ENCODE results near the gene GRXCR1.

Gene GRXCR1

DNA sequence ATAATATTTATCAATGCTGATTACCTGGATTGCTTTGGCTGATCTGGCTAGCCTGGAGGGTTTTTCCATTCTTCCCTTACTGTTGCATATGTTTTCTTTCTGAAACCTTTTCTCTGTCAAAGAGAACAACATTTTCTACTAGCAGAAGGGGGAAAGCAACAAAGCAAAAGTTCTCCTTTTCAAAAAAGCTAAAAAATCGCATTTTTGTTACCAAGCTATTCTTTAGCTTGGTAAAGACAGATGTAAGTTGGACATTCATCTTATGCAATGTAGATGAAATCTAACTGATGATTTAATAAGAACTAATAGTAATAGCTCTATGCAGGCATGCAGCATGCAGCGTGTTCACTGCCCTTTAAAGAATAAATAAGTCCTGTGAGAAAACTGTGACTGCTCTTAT lies at the start of gene GRXCR1:
TSS of gene GRXCR1 (plus strand) at position 301 of the 400 bp plus-strand sequence. CDS start 554 bp downstream, outside the sequence.
- no peak for DNase-seq

DNA sequence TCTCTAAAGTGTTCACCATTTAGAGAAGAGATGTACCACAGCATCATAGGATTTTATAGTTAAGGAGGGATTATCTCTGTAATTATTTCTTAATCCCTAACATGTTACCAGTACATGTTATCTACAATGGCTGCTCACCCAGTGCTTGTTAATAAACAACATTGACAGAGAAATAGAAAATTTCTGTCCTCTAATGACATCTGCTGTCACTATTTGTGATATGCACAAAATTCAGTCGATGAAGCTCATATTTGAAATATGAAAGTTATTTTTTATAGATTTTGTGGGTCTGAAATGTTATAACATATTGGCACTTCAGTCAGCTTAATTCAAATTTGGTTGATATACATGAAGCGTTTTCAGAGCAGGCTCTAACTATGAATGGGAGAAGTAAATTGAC lies 48.8 kb upstream of the GRXCR1 start:
- DNase-seq, result no peak

DNA sequence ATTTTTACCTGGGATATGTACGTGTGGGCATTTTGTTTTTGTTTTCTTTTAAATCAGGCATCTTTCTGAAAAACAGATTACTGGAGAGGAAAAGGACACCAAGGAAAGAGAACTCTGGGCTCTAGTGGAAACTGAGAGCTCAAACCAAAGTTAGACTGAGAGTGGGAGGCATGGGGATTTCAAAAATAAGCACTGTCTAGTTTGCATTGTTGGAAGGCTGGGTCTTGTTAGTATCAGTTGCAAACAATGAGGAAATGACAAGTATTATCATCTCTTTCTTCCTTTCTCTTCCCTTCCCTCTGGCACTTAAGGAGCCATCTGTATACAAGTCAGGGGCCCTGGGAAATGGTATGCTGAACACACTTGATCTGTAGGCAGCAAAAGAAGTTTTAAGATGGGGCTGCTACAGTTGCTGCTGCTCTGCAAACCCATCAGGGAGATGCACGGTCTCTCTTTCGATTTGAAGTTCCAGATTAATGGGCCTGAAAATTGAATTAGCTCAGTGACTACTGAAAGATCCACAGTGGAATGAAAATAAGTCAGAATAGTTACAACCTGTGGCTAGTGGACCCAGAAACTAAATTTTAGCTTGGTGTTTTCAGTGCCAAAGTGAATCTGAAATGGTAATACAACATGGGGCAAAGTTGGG lies 48.0 kb upstream of the GRXCR1 start:
- DNase-seq, result no peak

DNA sequence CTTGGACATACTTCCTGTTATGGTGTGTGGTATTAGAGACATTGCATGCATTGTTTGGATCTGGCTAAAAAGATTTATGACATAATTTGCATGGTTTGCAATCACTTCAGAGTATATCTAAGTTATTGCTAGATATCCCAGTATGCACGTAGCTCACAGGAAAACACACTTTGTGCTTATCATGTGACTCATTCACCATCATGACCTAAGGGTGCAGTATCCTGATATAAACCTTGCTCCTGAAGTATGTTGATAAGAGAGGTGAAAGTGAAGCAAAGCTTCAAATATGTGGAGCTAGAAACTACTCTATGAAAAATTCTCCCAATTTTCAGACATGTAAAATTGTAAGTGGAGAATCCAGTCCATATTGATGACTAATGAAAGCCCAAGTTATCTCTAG lies 46.9 kb upstream of the GRXCR1 start:
- no peak for DNase-seq

DNA sequence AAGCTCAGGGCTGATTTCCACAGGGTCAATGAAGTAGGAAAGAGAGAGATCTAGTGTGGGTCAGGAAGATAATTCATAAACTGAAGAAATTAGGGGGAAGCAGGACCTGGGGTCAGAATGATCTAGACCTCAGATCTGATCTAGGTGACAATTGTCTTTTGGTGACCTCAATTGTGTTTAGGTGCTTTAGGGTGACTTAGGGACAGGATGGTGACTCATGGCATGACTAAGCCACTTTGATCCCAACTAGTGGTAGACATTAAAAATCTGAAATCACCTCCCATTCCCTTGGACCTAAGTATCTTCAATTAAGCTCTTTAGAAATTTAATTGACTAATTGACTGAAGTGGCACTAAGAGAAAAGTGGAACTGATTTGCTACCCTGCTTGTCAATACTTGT lies 36.7 kb upstream of the GRXCR1 start:
- DNase-seq, result no peak

DNA sequence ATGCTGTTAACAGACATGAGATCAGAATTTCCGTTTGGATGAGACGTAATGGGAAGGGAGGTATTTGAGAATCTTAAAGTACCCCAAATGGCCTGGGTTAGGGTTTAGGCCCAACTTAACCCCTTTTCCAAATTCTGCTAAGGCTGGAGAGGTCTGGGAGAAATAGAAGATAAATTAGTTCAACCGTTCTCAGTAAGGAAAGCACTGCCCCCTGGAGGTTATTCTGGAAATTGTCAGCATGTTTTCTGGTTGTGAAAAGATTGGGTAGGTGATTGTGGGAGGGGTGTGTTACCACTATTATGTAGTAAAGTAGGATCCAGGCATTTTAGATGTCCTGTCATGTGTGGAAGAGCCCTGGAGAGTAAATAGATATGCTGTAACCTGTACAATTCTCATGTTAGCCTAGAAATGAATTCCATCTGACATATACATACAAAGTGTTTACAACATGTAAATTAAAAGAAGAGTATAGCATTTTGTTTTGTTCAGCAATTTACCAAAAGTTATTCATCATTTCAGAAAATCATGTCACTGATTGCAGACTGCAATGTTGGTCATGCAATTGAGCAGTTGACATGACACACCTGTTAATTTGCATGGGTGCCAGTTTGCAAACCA lies 26.8 kb upstream of the GRXCR1 start:
- DNase-seq, result peak; percentile 50

DNA sequence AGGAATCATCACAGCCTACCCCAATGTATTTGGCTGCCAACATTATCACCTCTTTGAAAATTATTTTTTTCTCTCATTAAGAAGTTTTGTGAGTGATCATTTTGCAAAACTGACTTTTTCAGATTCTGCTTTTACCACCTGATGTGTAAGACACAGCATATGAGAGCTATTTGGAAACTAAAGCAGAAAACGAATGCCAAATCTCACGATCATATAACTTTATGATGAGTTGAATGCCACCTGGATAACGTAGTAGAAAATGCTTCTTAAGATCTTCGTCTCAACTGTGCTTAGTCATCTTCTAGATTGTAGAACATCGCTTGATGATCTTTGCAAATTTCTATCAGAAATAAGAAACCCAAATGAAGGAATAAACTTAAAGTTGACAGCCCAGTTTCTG lies 21.3 kb upstream of the GRXCR1 start:
- DNase-seq, result no peak

DNA sequence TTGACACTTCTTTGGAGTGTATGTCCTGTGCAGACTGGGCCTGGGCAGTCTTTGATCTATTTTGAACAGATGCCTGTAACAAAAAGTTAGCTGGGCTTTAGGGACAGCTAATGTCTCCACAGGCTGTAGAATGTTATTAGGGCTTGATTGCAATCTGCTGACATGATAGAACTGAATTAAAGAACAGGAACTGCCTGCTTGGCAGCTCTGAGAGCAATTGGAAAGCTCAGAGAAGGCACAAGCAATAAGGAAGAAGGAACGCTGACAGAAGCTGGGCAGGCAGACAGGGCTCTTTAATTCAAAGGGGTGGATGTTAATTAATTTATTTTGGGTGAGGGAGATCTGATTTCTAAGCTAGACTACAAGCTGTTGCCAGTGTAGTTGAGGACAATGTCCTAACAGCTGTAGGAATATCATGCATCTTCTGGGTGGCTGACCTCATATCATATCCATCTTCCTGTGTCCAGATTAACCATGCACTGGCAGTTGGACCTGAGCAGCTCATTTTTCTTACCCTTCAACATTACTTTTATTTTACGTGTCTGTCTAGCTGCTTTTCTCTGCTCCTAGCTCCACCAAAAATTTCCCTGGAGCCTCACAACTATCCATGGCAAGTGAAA lies 20.7 kb upstream of the GRXCR1 start:
- no peak for DNase-seq

DNA sequence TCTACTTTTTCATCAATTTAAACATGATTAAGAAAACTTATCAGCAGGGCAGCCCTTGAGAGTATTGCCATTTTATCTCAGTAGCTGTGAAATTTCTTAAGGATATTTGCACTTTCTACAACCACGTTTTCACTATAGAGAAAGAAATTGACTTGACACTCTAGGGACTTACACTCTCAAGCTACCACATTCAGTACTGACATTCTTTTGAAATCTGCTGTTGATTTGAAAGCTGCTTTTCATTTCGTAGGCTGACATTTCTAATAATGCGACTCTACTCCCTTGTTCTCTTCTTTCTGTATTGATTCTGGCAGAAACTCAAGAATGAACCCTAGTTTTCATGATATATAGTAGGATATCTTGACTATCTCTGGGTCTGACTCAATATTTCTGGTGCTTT lies 13.7 kb upstream of the GRXCR1 start:
- DNase-seq, result no peak

DNA sequence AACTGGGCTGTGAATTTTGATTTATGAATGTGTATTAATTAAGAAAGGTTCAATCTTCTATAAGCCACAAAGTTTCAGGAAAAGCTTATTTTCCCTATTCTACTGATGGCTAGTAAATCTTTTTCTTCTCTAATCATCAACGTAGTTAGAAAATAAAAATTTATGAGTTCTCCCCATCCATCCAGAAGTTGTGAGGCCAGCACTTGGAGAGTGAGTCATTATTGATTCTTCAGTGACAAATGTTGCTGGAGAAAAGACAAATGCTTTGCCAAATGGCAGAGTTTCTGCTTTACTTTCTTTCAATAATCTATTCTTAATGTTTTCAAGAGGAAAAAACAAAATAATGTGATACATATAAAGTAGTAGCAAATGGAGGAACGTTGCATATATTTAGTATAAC lies 11.3 kb upstream of the GRXCR1 start:
- no peak for DNase-seq

DNA sequence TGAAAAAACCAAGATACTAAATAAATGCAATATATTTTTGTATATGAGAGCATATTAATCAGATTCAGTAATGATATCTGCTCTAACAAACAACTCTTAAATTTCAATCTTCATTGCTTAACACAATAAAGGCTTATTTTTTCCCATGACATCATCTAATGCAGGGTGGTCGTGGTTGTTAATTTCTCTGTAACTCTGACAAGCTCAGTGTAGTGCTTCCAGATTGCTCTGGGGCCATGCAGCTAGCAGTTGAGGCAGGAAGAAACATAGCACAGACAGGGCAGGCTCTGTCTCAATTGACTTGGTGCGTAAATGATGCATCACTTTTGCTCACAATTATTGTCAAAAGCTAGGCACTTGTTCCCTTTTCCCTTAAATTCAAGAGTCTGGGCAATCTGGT lies 869 bp upstream of the GRXCR1 start:
- DNase-seq, result no peak

DNA sequence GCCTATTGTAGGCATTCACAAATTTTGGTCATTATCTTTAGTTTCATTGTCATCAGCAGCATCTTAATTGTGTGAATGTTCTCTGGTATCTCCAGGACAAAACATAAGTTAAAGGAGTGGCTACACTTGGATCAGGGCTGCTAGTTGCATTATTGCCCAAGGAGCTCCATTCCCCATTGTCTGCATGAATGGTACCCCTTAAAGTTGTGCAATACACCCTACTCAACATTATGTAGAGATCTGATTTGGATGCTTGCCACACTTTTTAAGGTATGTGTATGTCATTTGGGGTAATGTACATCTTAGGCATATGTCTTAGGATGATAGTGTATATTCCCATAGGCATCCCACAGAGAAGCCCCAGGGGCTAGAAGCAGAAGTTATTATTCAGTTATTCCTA lies 2.9 kb downstream of the GRXCR1 start:
- no peak for DNase-seq

DNA sequence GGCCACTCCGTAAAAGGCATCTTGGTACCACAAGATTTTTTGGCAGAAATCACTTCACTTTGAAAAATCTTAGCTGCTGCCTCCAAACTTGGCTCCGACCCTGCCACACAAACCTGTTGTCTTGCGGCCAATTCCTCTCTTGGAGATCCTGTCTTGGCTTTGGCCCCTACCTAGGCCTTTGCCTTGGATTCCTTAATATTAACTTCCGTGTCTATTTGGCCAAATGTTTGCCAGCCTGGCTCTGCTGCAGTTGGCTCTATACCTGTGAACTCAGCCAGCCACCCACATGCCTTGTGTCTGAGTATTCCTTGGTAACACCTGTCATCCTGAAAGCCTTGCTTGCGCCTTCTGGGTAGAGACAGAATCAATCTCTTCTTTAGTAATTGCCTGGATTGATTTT lies 12.5 kb downstream of the GRXCR1 start:
- no peak for DNase-seq

DNA sequence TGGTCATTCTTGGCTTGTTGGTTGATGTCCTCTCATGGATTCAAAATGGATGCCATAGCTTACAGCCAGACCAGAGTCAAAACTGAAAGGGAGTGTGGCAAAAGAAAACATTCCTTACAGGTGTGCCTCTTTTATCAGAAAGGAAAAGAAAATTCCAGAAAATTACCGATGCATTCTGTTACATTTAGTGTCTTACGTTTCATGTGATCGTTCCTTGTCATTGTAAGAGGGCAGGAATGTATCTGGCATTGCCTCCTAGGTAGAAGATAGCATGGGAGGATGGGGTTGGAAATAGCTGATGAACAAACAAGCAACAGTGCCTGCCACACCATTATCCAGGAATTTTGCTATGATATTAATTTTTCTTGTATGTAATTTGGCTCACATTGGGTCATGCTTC lies 13.1 kb downstream of the GRXCR1 start:
- DNase-seq, result no peak

DNA sequence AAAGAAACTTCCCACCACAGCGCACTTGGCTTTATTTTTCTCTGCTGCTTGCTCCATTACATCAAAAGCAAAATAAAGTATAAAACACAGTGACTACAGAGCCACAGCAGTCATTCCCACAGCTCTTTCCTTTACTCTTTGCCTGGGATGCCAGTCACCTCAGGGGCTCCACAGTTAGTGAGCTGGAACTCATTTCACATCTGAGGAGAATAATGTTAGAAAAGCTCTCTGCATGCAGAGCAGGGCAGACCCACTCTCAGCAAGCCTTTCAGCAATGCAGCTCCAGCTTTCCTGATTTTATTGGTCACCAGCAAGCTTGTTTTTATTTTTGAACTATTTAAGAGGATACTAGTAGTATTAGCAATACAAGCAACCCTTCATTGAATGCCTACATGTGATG lies 13.8 kb downstream of the GRXCR1 start:
- no peak for DNase-seq

DNA sequence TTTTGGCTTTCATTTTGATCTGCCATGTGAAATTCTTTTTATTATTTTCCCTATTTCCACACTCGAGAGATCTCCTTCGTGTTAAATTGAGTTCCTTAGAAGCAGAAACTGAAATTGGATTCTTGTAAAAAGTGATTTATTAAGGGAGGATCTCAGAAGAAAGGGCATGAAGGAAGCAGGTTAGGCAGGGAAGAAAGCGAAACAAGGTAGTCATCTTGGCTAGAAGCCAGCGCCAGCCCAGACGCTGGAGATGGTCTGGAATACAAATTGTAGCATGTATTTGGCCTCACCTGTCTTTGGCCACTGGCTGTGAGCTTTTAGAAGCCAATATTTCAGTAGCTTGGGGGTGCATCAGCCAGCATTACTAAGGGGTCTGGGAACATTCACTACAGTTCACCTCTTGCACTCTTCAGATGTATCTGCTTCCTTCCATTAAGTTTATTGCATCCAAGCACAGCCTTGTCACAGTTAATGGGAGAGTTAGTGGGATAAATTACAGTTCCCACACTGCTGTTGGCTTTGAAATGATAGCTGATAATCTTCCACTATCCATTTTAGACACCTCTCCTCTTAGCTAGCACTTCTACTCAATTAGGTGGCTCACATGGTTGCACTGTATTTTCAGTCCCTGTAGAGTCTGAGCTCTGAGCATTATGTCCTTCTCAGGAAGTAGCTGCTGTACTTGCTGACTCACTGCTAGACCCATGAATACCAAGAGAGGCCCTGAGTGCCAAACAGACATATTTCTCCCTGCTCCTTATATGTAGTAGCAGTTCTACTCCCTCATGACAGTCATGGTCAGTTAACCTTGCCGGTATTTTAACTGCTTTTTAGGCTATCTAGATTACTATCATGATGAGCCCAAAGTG lies 14.6 kb downstream of the GRXCR1 start:
- no peak for DNase-seq

DNA sequence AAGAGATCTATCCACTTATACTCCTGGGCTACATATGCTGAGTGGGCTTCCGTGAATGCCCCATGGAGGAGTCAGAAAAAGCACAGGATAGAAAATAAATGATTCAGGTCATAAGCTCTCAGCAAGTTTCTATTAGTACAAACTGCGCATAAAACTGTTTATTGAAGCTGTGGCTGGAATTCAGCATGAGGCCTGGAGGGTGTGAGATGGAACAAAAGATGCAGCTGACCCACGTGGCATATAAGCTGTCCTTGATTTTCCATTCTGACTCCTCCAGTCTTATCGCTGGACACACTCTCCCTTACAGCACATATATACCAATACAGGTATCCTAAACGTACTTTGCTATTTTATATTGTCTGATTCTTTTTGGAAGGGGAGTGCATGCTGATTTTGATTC lies 17.9 kb downstream of the GRXCR1 start:
- DNase-seq, result no peak

DNA sequence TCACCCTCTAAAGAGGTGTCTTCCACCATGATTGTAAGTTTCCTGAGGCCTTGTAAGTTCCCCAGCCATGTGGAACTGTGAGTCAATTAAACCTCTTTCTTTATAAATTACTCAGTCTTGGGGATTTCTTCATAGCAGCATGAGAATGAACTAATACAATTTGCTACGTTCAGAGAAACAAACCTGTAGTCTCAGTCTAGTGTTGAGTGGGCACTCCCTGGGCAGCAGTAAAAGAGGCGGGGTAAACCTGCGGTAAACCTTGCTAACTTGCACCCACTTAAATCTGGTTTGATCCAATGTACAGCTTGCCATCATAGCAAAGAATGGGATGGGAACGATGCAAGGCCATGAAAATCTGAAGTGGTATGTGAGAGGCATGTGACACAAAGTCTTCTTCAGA lies 22.4 kb downstream of the GRXCR1 start:
- no peak for DNase-seq

DNA sequence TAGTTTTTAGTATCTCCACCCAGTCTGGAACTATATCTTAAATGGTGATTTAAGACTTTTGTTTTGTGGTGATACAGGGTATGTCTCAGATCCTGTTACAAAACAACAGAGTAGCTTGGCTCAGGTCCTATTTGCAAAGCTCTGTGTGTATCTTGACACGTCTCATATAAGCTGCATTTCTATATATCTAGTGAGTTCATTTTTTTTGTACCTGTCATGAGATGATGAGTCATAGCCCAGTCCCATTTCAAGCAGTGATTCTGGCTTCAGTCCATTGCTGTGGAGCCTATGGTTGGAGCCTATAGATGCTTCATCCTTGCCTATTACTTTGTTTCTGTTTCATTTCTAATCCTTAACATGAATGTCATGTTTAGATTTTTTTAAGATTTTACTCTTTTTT lies 23.0 kb downstream of the GRXCR1 start:
- no peak for DNase-seq

DNA sequence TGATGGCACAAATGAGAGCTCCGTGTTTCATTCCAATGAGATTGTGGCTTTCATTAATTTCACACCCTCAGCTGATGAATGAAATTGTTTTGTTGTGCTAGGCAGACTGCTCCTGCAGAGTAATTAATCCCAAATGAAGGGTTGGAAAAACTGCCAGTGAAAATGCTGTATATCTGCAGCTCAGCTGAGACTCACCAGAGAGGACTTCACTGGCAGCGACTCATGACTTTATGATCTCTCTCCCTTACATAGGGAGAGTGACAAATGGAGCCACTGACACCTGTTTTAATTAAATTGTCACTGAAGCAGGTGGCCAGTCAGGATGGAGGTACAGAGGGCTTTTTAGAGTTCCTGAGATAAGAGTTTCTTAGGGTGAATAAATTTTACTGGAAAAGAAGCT lies 24.8 kb downstream of the GRXCR1 start:
- DNase-seq, result no peak

DNA sequence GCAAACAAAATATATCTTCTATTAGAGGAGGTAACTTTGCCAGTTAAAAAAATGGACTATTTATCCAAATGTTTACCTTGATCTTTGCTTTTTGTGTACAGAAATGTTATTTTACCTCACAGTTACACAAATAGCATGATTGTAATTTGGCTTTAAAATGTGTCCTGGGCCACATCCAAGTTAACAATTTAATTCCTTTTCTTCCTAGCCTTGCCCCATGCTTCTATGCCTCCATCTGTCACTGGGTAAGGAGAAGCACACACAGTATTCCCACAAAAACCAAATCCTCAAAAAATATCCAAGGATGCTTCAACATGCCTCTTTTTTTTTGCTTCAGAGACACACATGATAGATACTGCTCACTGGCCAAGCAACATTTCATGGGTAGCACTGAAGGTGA lies 30.9 kb downstream of the GRXCR1 start:
- no peak for DNase-seq

DNA sequence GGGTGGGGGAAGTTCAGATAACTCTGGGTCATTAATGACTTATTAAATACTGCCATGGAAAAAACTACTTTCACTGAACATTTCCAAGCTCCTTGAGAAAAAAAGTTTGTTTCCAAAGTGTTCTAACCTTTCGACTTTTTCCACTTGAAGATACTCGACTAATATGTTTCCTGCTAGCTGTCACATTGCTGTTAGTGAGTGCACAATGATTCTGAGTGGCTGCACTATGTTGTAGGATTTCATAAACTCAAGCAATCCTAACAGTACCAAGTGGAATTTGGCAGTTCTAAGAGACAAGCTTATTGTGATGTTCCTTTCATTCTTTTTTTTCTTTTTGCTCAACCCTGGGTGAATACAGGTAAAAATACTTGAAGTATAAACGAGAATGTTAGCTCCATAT lies 33.4 kb downstream of the GRXCR1 start:
- DNase-seq, result no peak

DNA sequence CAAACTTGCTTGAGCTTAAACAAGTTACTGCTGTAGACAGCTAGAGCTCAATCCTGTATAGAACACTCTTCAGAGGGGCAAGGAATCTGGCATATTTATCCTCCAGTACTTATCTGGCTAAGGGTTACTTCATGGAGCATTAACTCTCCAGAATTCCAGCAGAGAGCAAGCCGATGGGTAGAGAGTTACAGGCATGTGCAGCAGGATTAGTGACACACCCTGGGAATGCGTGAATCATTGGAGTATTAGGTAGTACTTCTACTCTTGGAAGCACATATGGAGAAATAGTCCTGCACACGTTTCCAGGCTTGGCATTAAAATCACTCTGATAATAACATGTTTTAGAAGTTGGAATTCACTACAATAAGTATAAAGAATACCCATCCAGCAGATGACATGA lies 35.4 kb downstream of the GRXCR1 start:
- no peak for DNase-seq

DNA sequence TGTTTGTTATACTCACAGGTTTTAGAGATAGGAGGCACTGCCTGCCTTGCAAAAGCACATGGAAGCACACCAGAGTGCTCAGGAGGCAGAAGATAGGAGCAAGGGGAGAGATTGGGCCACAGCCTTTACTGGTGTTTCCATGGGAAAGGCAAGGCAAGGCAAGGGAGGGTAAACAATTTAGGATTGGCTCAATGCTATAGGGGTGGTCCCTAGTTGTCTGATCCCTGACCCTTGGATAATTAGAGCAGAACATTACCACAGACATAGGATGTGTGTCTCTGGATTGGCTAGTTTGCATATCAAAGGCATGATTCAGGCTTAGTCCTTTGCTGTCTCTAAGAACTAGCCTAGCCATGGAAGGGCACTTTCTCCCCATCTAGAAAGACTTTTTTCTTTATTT lies 36.1 kb downstream of the GRXCR1 start:
- DNase-seq, result no peak
